ENCODE results near the gene MCOLN1.

Gene MCOLN1

DNA sequence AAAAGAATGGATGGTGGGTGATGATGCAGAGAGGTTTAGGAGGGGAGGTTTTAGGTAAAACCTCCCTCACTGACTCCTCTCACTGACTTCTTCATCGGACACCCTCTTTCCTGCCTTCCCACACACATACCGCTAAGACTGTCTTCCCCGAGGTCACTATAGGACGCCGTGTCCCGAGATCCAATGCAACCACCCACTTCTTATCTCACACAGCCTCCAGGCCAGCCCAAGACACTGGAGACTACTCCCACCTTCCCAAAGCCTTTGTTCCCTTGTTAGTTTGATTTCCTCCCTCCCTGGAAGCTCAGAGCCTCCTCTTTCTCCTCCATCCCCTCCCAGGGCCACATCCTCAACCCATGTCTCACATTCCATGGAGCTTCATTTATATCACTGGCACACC, 56.8 kb downstream of the MCOLN1 start:
- DNase-seq, result no peak

DNA sequence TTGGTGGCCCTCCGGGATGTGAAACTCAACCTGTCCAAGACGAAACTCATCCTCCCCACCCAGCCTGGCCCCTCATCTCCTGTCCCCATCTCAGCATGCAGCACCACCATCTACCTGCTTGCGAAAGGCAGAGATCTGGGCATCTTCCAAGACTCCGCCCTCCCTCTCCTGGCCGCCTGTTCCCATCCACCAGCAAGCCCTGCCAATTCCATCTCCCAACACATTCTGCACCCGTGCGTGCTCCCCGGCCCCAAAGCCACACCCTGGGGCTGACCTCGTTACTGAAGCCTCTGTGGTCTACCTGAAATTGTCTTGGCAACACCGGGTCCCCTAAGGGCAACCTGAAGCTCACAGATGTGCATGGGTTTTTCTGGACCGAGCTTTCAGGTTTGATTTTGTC, 60.0 kb downstream of the MCOLN1 start:
- DNase-seq, result no peak

Data from NCI-H774 (cell line).